IMR-90 (cell line): ENCODE results near the gene PDK4.

Experiments
- BHLHE40 ChIP-seq: fragments of 150-350 bp; IDR thresholded peaks from 2 replicates; pipeline ENCODE4 v1.6.1; 2016; ENCODE audit warnings: mild to moderate bottlenecking, low read depth, low read length
- CEBPB ChIP-seq: IDR thresholded peaks from 2 replicates; pipeline ENCODE4 v1.6.1; 2012; ENCODE audit warnings: low read depth, low read length, improper control_type of control experiment
- CTCF ChIP-seq: conservative IDR thresholded peaks from 2 replicates; pipeline ENCODE4 v1.5.1; 2012; ENCODE audit warnings: mild to moderate bottlenecking, low read depth, low read length, improper control_type of control experiment
- MXI1 ChIP-seq: IDR thresholded peaks from 2 replicates; pipeline ENCODE4 v1.6.1; 2012; ENCODE audit warnings: low read depth, mild to moderate bottlenecking, low read length, moderate library complexity, borderline replicate concordance
- POLR2A ChIP-seq: IDR thresholded peaks from 2 replicates; pipeline ENCODE4 v1.6.1; 2012; ENCODE audit warnings: mild to moderate bottlenecking, low read depth, low read length

DNA sequence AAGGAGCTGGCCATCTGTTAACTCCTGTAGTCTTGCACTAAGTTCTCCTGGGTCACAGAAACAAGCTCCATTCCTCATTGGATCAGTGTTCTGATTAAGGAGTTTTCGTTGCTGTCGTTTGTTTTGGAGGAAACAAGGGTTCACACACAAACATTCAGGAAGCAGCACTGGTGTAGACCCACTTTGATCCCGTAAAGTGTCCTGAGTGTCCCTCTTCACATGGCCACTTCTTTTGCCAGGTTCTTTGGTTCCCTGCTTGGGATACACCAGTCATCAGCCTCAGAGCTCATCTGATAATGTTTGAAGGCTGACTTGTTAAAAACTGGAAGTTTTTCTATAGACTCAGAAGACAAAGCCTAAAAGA lies 10.9 kb downstream of the PDK4 start:
- no peak for TF ChIP-seq CEBPB
- no peak for TF ChIP-seq CTCF
- no peak for TF ChIP-seq BHLHE40
- TF ChIP-seq MXI1 = no peak
- TF ChIP-seq POLR2A = no peak
